Ectodermal cell (in vitro differentiated cells): Measurements from ENCODE around the gene STK32C.
"Not testable (repeated sequence)": the region's sequence is repeated elsewhere in the genome, so short reads cannot be mapped to it uniquely, and the experiment has no call there.

Experiments used
- H3K27ac ChIP-seq: 2 replicates; pipeline ENCODE4 v1.7.0; 2013; ENCODE audit warnings: mild to moderate bottlenecking, low read depth, low read length; ENCODE audit not compliant: insufficient read depth, poor library complexity, severe bottlenecking
- H3K27me3 ChIP-seq: 2 replicates; pipeline ENCODE4 v1.7.0; 2013; ENCODE audit warnings: mild to moderate bottlenecking, low read length; ENCODE audit not compliant: insufficient read depth, control insufficient read depth, poor library complexity, severe bottlenecking
- H3K36me3 ChIP-seq: one replicate; pipeline ENCODE4 v1.7.0; 2013; ENCODE audit warnings: low read length; ENCODE audit not compliant: control insufficient read depth, insufficient read depth
- H3K4me1 ChIP-seq: one replicate; pipeline ENCODE4 v1.7.0; 2013; ENCODE audit warnings: low read length; ENCODE audit not compliant: control insufficient read depth, insufficient read depth
- H3K4me3 ChIP-seq: 2 replicates; pipeline ENCODE4 v1.7.0; 2013; ENCODE audit warnings: low read depth, low read length, control low read depth; ENCODE audit not compliant: insufficient read depth
- H3K9me3 ChIP-seq: 2 replicates; pipeline ENCODE4 v1.7.0; 2013; ENCODE audit warnings: mild to moderate bottlenecking, low read length, moderate library complexity; ENCODE audit not compliant: control insufficient read depth
- WGBS, 2 experiments: methylation state at CpG; one replicate each; pipeline ENCODE4 v1.1.7; 2013; ENCODE audit warnings: missing lambda C conversion rate in 2 of 2; 5-methylcytosine and 5-hydroxymethylcytosine counted together

The STK32C gene

DNA sequence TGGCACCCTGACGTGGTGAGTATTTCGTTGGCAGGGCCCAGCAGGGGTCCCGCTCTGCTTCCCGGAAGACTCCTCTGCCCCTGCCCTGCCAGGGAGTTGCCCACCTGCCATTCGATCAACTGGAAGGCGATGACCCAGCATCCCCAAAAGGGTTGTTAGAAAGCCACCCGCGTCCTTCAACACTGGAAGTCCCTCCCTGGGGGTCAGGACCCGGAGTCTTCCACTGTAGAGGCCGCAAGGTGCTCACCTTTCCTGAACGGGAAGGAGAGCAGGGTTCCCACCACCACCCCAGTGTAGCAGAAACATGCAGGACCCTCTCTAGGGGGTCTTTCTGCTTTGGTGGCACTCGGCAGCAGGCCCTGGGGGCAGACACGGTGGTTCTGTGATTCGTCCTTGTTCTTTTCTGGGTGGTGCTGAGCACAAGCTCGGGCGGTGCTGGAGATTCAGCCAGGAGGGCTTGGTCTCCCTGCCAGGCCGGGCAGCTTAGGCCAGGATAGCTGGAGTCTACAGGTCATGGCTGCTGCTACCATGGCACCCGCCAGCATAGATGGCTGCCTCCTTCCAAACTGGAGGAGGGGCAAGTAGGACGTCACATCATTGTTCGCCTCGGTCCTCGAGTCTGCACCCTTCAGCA lies 140.6 kb downstream of the STK32C start:
- H3K27ac ChIP-seq = no peak overlapping the region
- no peaks in the 10 kb centered on the region for H3K9me3 ChIP-seq
- H3K27me3 ChIP-seq = no peaks in the 10 kb centered on the region
- no peak overlapping the region for H3K4me3 ChIP-seq
- no peaks in the 10 kb centered on the region for H3K36me3 ChIP-seq
- WGBS, 2 experiments = 90 to 92% methylated on average over 22 of the region's 22 CpGs
- peaks cover 10% of the 10 kb centered on the region for H3K4me1 ChIP-seq

DNA sequence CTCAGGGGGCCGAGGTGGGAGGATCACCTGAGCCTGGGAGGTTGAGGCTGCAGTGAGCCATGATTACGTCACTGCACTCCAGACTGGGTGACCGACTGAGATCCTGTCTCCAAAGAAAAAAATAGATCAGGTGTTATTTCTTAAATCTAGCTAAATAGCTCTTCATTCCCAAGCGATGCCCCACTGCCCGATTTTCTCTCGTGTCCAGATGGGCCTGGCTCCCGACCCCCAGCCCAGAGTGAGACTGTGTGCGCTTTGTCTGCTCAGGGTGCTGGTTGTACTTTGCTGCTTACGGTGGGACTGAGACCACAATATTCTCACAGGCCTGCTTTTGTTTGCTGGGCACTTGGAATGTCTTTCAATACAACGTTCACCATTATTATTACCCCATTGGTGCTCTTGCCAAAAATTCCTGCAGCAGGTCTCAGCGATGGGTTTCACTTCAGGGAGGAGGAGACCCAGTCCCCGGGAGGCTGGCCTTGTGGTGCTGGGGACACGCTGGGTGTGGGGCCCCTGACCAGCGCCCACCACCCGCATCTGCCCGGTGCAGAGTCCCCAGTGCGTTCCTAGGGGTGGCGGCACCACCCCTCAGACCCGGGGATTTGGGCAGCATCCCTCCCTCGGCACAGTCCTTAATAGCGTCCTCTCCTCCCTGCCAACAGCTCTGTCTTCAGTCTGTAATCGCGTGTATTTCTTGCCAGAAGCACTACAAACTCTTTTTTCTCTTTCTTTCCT lies 141.4 kb downstream of the STK32C start:
- no peaks in the 10 kb centered on the region for H3K27me3 ChIP-seq
- no peaks in the 10 kb centered on the region for H3K9me3 ChIP-seq
- H3K4me1 ChIP-seq = peaks cover 10% of the 10 kb centered on the region
- 91 to 92% methylated on average over 23 of the region's 23 CpGs for WGBS, 2 experiments
- H3K27ac ChIP-seq = no peak overlapping the region
- no peaks in the 10 kb centered on the region for H3K36me3 ChIP-seq
- no peak overlapping the region for H3K4me3 ChIP-seq

DNA sequence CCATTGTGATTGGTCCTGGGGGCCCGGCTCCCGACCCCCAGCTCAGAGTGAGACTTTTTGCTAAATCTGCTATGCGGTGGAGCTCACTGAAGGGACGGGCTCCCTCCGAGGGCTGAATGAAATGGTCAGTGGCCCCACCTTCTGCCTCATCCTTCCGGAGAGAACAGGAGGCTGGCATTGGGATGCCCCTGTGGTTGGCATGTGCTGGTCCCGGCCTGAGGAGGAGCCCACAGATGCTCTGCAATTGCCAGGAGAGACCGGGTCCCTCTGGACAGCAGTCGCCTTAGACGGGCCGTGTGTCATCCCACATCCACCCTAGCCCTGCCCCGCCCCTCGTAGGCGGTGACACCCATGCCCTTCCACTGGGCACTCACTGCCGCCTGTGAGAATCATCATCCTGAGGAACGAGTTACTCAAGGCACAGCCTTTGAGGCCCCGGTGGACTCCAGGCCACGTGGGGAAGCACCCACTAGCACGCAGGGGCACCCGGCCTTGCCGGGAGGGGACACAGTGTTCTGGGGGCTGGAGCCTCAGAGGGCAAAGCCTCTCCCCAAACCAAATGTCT lies 142.3 kb downstream of the STK32C start:
- Histone ChIP-seq H3K27ac (no peak overlapping the region), H3K36me3 (no peaks in the 10 kb centered on the region), H3K4me3 (no peak overlapping the region), H3K27me3 (no peaks in the 10 kb centered on the region), H3K9me3 (no peaks in the 10 kb centered on the region), H3K4me1 (peaks cover 10% of the 10 kb centered on the region)
- 89 to 90% methylated on average over 21 of the region's 21 CpGs for WGBS, 2 experiments

DNA sequence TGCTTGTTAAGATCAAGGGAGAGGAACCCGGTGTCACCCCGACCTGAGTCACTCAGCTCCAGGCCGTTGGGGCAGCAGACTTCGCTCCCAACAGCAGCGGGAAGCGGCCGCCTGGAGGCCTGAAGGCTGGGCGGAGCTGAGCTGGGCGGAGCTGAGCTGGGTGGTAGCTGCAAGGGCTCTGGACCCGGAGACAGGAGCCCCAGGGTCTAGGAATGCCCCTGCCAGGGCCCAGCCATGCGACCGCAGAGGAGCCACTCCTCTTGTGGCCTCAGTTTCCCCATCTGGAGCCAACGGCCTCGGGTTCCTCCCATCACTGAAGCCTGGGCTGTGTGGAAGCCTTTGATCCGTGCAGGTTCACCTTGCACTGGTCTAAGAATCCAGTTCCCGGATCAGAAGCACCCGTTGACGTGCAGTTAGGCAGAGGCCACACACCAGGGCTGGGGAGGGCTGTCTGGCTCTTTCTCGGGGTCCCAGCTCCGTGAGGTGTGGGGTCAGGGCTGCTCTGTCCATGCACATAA lies 142.9 kb downstream of the STK32C start:
- H3K27me3 ChIP-seq = no peaks in the 10 kb centered on the region
- H3K27ac ChIP-seq = no peak overlapping the region
- no peaks in the 10 kb centered on the region for H3K36me3 ChIP-seq
- H3K4me3 ChIP-seq = no peak overlapping the region
- WGBS, 2 experiments = 58 to 64% methylated on average over 20 of the region's 20 CpGs
- peaks cover 10% of the 10 kb centered on the region for H3K4me1 ChIP-seq
- no peaks in the 10 kb centered on the region for H3K9me3 ChIP-seq

DNA sequence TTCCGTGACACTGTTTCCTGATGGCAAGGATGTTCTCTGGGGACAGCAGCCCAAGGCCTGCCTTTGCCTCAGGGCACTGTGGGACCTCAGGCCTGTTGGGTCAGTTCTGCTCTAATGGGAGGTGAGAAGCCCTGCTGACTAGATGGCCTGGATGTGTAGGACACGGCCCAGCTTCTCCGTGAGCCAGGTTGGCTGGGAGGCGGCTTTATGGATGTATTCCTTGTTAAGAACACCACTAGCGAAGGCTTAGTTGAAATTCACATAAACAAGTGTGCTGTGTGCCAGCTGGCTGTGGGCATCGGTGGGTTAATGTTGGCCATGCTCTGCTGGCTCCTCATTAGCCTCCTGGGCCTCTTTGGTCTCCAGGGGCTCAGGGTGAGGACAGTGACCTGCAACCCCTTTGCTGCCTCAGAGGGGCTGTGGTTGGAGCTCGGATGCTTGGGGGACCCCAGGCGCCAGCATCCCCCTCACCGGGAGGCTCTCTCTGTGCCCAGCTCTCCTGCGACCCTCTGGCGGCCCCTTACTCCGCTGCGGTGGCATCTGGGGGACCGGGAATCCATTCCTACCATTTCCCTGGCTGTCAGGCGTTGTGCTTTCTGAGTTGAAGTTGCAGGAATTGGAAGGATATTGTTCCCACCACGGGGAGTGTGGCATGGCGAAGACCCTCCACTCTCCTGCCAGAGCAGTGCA lies 143.8 kb downstream of the STK32C start:
- Histone ChIP-seq H3K27ac (no peak overlapping the region), H3K4me3 (no peak overlapping the region), H3K4me1 (peaks cover 10% of the 10 kb centered on the region), H3K27me3 (no peaks in the 10 kb centered on the region), H3K36me3 (no peaks in the 10 kb centered on the region), H3K9me3 (no peaks in the 10 kb centered on the region)
- 81 to 82% methylated on average over 17 of the region's 17 CpGs for WGBS, 2 experiments

DNA sequence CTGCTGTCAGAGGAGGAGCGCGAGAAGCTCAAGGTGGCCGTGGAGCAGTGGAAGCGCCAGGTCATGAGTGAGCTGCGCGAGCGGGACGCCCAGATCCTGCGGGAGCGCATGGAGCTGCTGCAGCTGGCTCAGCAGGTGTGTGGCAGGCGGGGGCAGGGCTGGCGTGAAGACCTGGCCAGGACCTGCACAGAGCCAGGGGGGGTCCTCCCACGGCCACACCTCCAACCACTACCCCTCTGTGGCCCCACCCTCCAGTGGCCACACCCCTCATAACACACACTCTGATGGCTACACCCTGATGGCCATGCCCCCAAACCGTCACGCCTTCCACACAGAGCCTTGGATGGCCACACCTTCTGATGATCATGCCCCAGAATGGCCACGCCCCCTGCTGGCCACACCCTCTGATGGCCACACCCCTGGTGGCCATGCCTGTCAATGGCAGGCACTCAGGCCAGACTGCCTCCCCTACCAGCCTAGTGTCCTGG lies 144.4 kb downstream of the STK32C start:
- Histone ChIP-seq H3K4me3 (no peak overlapping the region), H3K4me1 (peaks cover 10% of the 10 kb centered on the region)
- 29 to 31% methylated on average over 16 of the region's 16 CpGs for WGBS, 2 experiments

DNA sequence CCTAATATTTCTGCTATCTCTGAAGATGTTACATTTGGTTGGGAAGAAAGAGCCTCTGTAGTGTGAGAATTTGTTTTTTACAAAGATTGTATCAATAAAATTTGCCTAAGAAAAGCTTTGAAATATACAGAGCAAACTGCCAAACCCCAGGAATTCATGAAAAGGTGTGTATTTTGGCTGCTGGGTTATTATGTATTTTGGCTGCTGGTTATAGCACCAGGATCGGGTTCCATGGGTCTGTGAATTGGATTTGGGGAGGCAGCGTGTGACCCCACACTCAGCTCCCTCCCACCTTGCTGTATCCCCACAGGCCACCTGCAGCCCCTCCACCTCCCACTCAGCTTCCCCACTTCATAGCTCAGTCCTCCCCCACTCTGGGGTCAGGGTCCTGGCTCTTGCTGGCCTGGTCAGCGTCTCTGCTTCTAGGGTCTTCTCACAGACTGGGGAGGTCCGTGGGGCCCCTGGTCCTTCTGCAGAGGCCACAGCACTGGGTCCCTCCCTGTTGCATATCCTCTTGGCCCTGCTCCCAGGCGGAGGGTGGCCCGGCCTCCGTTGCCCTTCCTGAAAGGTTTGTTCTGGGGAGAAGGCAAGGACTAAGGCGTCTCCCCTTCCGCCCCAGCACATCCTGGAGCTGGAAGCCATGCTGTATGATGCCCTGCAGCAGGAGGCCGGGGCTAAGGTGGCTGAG lies 145.0 kb downstream of the STK32C start:
- Histone ChIP-seq H3K27ac (no peak overlapping the region), H3K27me3 (no peaks in the 10 kb centered on the region), H3K9me3 (no peaks in the 10 kb centered on the region), H3K4me1 (peaks cover 10% of the 10 kb centered on the region), H3K36me3 (no peaks in the 10 kb centered on the region), H3K4me3 (no peak overlapping the region)
- 62 to 70% methylated on average over 10 of the region's 10 CpGs for WGBS, 2 experiments

More for the DNA sequence above, 144.4 kb downstream of the STK32C start:
- H3K36me3 ChIP-seq = no peaks in the 10 kb centered on the region
- no peak overlapping the region for H3K27ac ChIP-seq
- H3K27me3 ChIP-seq = no peaks in the 10 kb centered on the region
- no peaks in the 10 kb centered on the region for H3K9me3 ChIP-seq

DNA sequence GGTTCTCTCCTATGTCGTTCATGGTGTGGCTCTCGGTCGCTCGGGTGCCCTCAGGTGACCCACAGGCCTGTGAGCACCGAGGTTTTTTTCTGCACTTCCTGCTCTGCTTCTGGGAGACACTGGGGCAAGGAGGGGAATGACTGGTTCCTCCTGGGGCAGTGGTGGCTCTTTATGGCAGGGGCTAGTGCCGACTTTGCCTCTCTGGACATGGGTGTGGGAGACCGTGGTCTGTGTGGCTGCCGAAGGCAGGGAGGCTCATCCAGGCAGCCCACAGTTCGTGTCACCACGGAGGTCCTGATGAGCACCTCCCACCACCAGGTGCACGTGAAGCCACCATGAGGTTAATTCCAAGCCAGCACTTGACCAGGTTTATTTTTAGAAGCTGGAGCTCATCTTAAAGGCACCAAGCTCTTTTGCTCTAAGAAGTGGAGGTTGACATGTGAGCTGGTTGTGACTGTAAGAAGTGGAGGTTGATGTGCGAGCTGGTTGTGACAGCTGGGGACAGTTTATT lies 145.7 kb downstream of the STK32C start:
- Histone ChIP-seq H3K4me1 (peaks cover 10% of the 10 kb centered on the region), H3K36me3 (no peaks in the 10 kb centered on the region), H3K4me3 (no peak overlapping the region), H3K27ac (no peak overlapping the region), H3K27me3 (no peaks in the 10 kb centered on the region), H3K9me3 (no peaks in the 10 kb centered on the region)
- WGBS, 2 experiments = 82 to 84% methylated on average over 12 of the region's 12 CpGs

DNA sequence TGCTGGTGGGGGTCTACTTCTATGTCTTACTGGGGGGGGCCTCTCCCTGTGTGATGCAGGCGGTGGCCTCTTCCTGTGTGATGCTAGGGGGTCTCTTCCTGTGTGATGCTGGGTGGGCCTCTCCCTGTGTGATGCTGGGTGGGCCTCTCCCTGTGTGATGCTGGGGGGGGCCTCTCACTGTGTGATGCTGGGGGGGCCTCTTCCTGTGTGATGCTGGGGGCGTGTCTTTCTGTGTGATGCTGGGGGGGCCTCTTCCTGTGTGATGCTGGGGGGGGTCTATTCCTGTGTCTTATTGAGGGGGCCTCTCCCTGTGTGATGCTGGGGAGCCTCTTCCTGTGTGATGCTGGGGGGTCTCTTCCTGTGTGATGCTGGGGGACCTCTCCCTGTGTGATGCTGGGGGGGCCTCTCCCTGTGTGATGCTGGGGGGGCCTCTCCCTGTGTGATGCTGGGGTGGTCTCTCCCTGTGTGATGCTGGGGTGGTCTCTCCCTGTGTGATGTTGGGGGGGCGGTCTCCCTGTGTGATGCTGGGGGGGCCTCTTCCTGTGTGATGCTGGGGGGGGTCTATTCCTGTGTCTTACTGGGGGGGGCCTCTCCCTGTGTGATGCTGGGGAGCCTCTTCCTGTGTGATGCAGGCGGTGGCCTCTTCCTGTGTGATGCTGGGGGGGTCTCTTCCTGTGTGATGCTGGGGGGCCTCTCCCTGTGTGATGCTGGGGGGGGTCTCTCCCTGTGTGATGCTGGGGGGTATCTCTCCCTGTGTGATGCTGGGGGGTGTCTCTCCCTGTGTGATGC lies 146.7 kb downstream of the STK32C start:
- H3K36me3 ChIP-seq, H3K9me3 ChIP-seq, H3K4me3 ChIP-seq, H3K27ac ChIP-seq, H3K27me3 ChIP-seq: not testable (repeated sequence)
- 100% methylated on average over 1 of the region's 4 CpGs; no CpG with 5 or more reads in 1 of the 2 experiments for WGBS, 2 experiments
- peaks cover 10% of the 10 kb centered on the region for H3K4me1 ChIP-seq
